SK-N-SH (cell line): Measurements from ENCODE around the gene HIRA. TPM values are rescaled to one million over a fixed set of nuclear protein-coding genes. Genes with fewer than 3 reads are reported as not detected.

Experiments
- CTCF ChIA-PET: fragments of 300-600, 350-600 bp; formaldehyde crosslinking; extraction: SDS; loops from one replicate; lab custom pipeline; 2021; lab: Yijun Ruan, JAX
- POLR2A ChIA-PET: fragments of 350-600 bp; sonication (Branson Sonifier 250); formaldehyde crosslinking; extraction: SDS; loops from one replicate; lab custom pipeline; 2020; ENCODE audit warnings: antibody characterized with exemption, inconsistent platforms; lab: Yijun Ruan, JAX
- DNase-seq: peaks from one replicate; pipeline ENCODE4 v3.0.0; 2012
- H2AFZ ChIP-seq: fragments of 200-600 bp; sonication (generic); 2 replicates; pipeline ENCODE4 v1.8.1; 2016; ENCODE audit warnings: antibody characterized with exemption, mild to moderate bottlenecking, low read depth
- H3F3A ChIP-seq: fragments of 200-600 bp; sonication (generic); replicated peaks from 2 replicates; pipeline ENCODE3; 2016; ENCODE audit warnings: antibody characterized with exemption, mild to moderate bottlenecking; ENCODE audit not compliant: insufficient read depth
- H3K27ac ChIP-seq, 2 experiments: fragments of 200-500 bp in 1 of 2; fragments of 200-600 bp in 1 of 2; sonication (Bioruptor generic) in 1 of 2; sonication (generic), shearing (Covaris generic) in 1 of 2; 2 replicates each; pipeline versions ENCODE4 v1.5.1 to v1.6.1; 2014 to 2016; ENCODE audit warnings: low read depth in 2 of 2, inconsistent platforms in 1 of 2, low read length in 1 of 2, mild to moderate bottlenecking in 1 of 2, mixed read lengths in 1 of 2
- H3K27me3 ChIP-seq: fragments of 200-600 bp; sonication (generic), shearing (Covaris generic); 2 replicates; pipeline ENCODE4 v1.6.1; 2016; ENCODE audit warnings: mixed run types; ENCODE audit not compliant: insufficient read depth
- H3K36me3 ChIP-seq, 2 experiments: fragments of 200-500 bp in 1 of 2; fragments of 200-600 bp in 1 of 2; sonication (Bioruptor generic) in 1 of 2; sonication (generic) in 1 of 2; replicated peaks in 1 of 2; 2 replicates each; pipeline versions ENCODE3 to v1.5.1; 2014 to 2016; ENCODE audit warnings: low read length in 1 of 2, mild to moderate bottlenecking in 1 of 2; ENCODE audit not compliant: insufficient read depth in 2 of 2, control insufficient read depth in 1 of 2
- H3K4me1 ChIP-seq, 2 experiments: fragments of 200-500 bp in 1 of 2; fragments of 200-600 bp in 1 of 2; sonication (Bioruptor generic) in 1 of 2; sonication (generic), shearing (Covaris generic) in 1 of 2; 2 replicates each; pipeline versions ENCODE4 v1.5.1 to v1.6.1; 2014 to 2016; ENCODE audit warnings: low read depth in 1 of 2, low read length in 1 of 2, mixed run types in 1 of 2; ENCODE audit not compliant: insufficient read depth in 2 of 2, control insufficient read depth in 1 of 2
- H3K4me2 ChIP-seq: fragments of 200-600 bp; sonication (generic), shearing (Covaris generic); 2 replicates; pipeline ENCODE4 v1.6.1; 2017; ENCODE audit warnings: mixed run types
- H3K4me3 ChIP-seq, 2 experiments: fragments of 200-500 bp in 1 of 2; fragments of 200-600 bp in 1 of 2; sonication (Bioruptor generic) in 1 of 2; sonication (generic), shearing (Covaris generic) in 1 of 2; 2 replicates each; pipeline versions ENCODE4 v1.5.1 to v1.8.1; 2014 to 2016; ENCODE audit warnings: low read depth in 2 of 2, inconsistent platforms in 1 of 2, low read length in 1 of 2, mild to moderate bottlenecking in 1 of 2, mixed read lengths in 1 of 2, moderate library complexity in 1 of 2
- H3K79me2 ChIP-seq: fragments of 200-600 bp; sonication (generic); 2 replicates; pipeline ENCODE4 v1.8.1; 2017; ENCODE audit warnings: mild to moderate bottlenecking; ENCODE audit not compliant: insufficient read depth
- H3K9ac ChIP-seq: fragments of 200-600 bp; sonication (generic); 2 replicates; pipeline ENCODE4 v1.6.1; 2017; ENCODE audit warnings: mixed run types
- H3K9me2 ChIP-seq: fragments of 200-600 bp; sonication (generic); 2 replicates; pipeline ENCODE4 v1.6.1; 2017; ENCODE audit warnings: mixed run types
- H3K9me3 ChIP-seq: fragments of 200-600 bp; sonication (generic); 2 replicates; pipeline ENCODE4 v1.6.1; 2017; ENCODE audit warnings: mixed run types, mild to moderate bottlenecking, moderate library complexity
- H4K20me1 ChIP-seq: fragments of 200-600 bp; sonication (generic); 2 replicates; pipeline ENCODE4 v1.6.1; 2017; ENCODE audit warnings: mild to moderate bottlenecking, mixed run types; ENCODE audit not compliant: insufficient read depth
- ELF1 ChIP-seq: IDR thresholded peaks from 2 replicates; pipeline ENCODE4 v1.4.0; 2012
- EP300 ChIP-seq, 2 experiments: IDR thresholded peaks; 2 replicates each; pipeline versions ENCODE4 v1.4.0 to v1.6.1; 2012; ENCODE audit warnings: borderline replicate concordance in 1 of 2, low read depth in 1 of 2, low read length in 1 of 2
- FOSL2 ChIP-seq: IDR thresholded peaks from 2 replicates; pipeline ENCODE4 v1.4.0; 2012; ENCODE audit warnings: low read depth, mild to moderate bottlenecking, moderate library complexity, borderline replicate concordance
- FOXJ3 ChIP-seq: sonication (generic); formaldehyde crosslinking; IDR thresholded peaks from 2 replicates; pipeline ENCODE4 v1.5.1; 2020; ENCODE audit warnings: mild to moderate bottlenecking, missing genetic modification reagents
- FOXM1 ChIP-seq: IDR thresholded peaks from 2 replicates; pipeline ENCODE4 v1.4.0; 2012; ENCODE audit warnings: low read depth, mild to moderate bottlenecking
- GATA2 ChIP-seq: sonication (generic); formaldehyde crosslinking; IDR thresholded peaks from 2 replicates; pipeline ENCODE4 v1.5.0; 2020; ENCODE audit warnings: mild to moderate bottlenecking, missing genetic modification reagents
- JUND ChIP-seq: IDR thresholded peaks from 2 replicates; pipeline ENCODE4 v1.4.0; 2012
- MEF2A ChIP-seq: IDR thresholded peaks from 2 replicates; pipeline ENCODE4 v1.4.0; 2012; ENCODE audit warnings: low read depth, borderline replicate concordance
- NFIC ChIP-seq: IDR thresholded peaks from 2 replicates; pipeline ENCODE4 v1.4.0; 2012; ENCODE audit warnings: borderline replicate concordance
- POLR2AphosphoS5 ChIP-seq: IDR thresholded peaks from 2 replicates; pipeline ENCODE4 v1.6.1; 2012; ENCODE audit warnings: low read depth, low read length
- RAD21 ChIP-seq: IDR thresholded peaks from 2 replicates; pipeline ENCODE4 v1.6.1; 2012; ENCODE audit warnings: mild to moderate bottlenecking, low read length
- SIN3A ChIP-seq: IDR thresholded peaks from 2 replicates; pipeline ENCODE4 v1.6.1; 2012; ENCODE audit warnings: low read depth, mild to moderate bottlenecking, low read length, moderate library complexity, borderline replicate concordance
- TAF1 ChIP-seq: IDR thresholded peaks from 2 replicates; pipeline ENCODE4 v1.6.1; 2012; ENCODE audit warnings: low read depth, mild to moderate bottlenecking, low read length, moderate library complexity, borderline replicate concordance
- TEAD4 ChIP-seq: IDR thresholded peaks from 2 replicates; pipeline ENCODE4 v1.4.0; 2012; ENCODE audit warnings: mild to moderate bottlenecking, borderline replicate concordance; ENCODE audit not compliant: insufficient read depth
- YY1 ChIP-seq: IDR thresholded peaks from 2 replicates; pipeline ENCODE4 v1.4.0; 2012; ENCODE audit warnings: low read depth, mild to moderate bottlenecking
- WGBS: methylation state at CpG from one replicate; pipeline ENCODE4 v1.1.6; 2017; ENCODE audit warnings: low lambda C conversion rate; 5-methylcytosine and 5-hydroxymethylcytosine counted together
- polyA plus RNA-seq, 3 experiments: library from polyadenylated mRNA; depleted of rRNA; stranded (reverse); fragments of >200 nt; gene quantifications; 2 replicates each; pipeline ENCODE4 v1.2.3, GENCODE V29; 2012
- TF ChIP-seq, protein P1 (sequence below): IDR thresholded peaks from 2 replicates; pipeline ENCODE4 v1.4.0; 2012; ENCODE audit warnings: low read depth, borderline replicate concordance
- TF ChIP-seq, protein P2 (sequence below): fragments of 200-600 bp; sonication (generic); IDR thresholded peaks from 2 replicates; pipeline ENCODE4 v1.6.1; 2017; ENCODE audit warnings: antibody characterized with exemption, mild to moderate bottlenecking, moderate library complexity
- TF ChIP-seq, protein P3 (sequence below): fragments of 150-350 bp; IDR thresholded peaks from 2 replicates; pipeline ENCODE4 v1.6.1; 2016; ENCODE audit warnings: mild to moderate bottlenecking, low read depth, low read length

HIRA gene
- polyA plus RNA-seq, 1 of the 3 experiments (the other 2 are of a cell fraction): 21.0 TPM

DNA sequence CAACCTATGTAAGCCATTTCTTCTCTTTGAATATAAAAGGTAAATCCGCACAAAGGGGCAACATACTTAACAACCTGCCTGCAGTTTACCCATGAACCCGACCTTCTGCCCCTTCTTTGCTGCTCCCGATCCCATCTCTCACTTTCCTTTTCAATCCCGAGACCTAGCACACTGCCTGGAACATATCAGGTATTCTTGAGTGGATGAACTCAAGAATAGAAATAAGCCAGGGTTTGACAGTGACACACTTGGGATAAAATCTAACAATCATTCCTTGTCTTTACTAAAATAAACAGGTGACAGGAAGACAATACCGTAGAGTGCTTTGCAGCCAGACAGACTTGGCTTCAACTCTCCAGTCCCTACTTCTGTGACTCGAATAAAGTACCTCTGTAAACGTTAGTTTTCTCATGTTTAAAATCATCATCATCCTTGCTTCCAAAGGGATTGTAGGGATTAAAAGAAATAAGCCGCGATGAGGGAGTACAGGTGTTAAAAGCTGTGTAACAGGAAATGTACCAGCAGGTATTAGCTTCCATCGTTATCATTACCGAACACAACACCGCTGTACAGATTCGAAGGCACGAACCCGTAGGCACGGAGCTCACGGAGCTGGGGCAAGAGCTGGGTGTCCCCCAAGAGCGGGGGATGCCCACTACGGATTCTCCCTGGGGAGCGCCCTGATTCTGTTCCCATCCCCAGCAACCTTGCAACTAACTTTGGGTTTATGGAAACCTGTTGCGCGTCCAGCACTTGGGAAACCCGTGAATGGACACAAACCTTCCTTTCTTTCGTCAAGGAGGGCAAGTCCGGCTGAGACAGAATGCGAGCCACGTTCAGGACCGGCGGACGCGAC, 46.7 kb upstream of the HIRA start:
- CTCF ChIA-PET: interaction anchor here (0.6 to 3.0 kb wide), 14 partner anchors 10 to 520 kb away, joined by 3 to 19 read pairs (median 6); partner anchors contain the start of genes ESS2 and SLC25A1
- H3F3A ChIP-seq: no peaks in the 10 kb centered on the region

More for the DNA sequence above, 46.7 kb upstream of the HIRA start:
- no peak for DNase-seq
- H3K9me3 ChIP-seq: no peaks in the 10 kb centered on the region
- H3K4me1 ChIP-seq: peaks cover 5 to 16% of the 10 kb centered on the region in 2 experiments; a peak in 3 of 4 replicates
- no peaks in the 10 kb centered on the region for H3K9me2 ChIP-seq
- H3K9ac ChIP-seq: peak overlapping the region; percentile 91
- peaks cover 43% of the 10 kb centered on the region for H4K20me1 ChIP-seq
- TF ChIP-seq EP300 (IDR thresholded peaks at IDR 0.05; ENCODE audit: borderline replicate concordance in 1 of 2, low read depth in 1 of 2, low read length in 1 of 2) (no peak), RAD21 (no peak), SIN3A (no peak), TEAD4 (no peak), JUND (no peak), ELF1 (no peak), FOXJ3 (CRISPR knock-in tag) (no peak), NFIC (no peak), MEF2A (no peak), FOXM1 (no peak), GATA2 (CRISPR knock-in tag) (no peak), FOSL2 (no peak), YY1 (no peak), POLR2AphosphoS5 (no peak), TAF1 (no peak)
- TF ChIP-seq, protein P1, sequence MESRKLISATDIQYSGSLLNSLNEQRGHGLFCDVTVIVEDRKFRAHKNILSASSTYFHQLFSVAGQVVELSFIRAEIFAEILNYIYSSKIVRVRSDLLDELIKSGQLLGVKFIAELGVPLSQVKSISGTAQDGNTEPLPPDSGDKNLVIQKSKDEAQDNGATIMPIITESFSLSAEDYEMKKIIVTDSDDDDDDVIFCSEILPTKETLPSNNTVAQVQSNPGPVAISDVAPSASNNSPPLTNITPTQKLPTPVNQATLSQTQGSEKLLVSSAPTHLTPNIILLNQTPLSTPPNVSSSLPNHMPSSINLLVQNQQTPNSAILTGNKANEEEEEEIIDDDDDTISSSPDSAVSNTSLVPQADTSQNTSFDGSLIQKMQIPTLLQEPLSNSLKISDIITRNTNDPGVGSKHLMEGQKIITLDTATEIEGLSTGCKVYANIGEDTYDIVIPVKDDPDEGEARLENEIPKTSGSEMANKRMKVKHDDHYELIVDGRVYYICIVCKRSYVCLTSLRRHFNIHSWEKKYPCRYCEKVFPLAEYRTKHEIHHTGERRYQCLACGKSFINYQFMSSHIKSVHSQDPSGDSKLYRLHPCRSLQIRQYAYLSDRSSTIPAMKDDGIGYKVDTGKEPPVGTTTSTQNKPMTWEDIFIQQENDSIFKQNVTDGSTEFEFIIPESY: no peak
- TF ChIP-seq, protein P2, sequence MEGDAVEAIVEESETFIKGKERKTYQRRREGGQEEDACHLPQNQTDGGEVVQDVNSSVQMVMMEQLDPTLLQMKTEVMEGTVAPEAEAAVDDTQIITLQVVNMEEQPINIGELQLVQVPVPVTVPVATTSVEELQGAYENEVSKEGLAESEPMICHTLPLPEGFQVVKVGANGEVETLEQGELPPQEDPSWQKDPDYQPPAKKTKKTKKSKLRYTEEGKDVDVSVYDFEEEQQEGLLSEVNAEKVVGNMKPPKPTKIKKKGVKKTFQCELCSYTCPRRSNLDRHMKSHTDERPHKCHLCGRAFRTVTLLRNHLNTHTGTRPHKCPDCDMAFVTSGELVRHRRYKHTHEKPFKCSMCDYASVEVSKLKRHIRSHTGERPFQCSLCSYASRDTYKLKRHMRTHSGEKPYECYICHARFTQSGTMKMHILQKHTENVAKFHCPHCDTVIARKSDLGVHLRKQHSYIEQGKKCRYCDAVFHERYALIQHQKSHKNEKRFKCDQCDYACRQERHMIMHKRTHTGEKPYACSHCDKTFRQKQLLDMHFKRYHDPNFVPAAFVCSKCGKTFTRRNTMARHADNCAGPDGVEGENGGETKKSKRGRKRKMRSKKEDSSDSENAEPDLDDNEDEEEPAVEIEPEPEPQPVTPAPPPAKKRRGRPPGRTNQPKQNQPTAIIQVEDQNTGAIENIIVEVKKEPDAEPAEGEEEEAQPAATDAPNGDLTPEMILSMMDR: no peak
- TF ChIP-seq, protein P3, sequence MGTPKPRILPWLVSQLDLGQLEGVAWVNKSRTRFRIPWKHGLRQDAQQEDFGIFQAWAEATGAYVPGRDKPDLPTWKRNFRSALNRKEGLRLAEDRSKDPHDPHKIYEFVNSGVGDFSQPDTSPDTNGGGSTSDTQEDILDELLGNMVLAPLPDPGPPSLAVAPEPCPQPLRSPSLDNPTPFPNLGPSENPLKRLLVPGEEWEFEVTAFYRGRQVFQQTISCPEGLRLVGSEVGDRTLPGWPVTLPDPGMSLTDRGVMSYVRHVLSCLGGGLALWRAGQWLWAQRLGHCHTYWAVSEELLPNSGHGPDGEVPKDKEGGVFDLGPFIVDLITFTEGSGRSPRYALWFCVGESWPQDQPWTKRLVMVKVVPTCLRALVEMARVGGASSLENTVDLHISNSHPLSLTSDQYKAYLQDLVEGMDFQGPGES: no peak
- H3K79me2 ChIP-seq: peaks cover 82% of the 10 kb centered on the region
- peak overlapping the region; percentile 80; the same call in 1 of the 2 replicates for H2AFZ ChIP-seq
- H3K36me3 ChIP-seq: peaks cover 18 to 20% of the 10 kb centered on the region in 2 experiments
- WGBS: 2% methylated on average over 22 of the region's 31 CpGs
- POLR2A ChIA-PET: interaction anchor here (0.7 to 1.6 kb wide), 2 partner anchors 27 to 334 kb away, joined by 3 to 4 read pairs; partner anchors contain the start of gene ESS2
- peak overlapping the region; percentile 80 for H3K4me2 ChIP-seq
- no peaks in the 10 kb centered on the region for H3K27me3 ChIP-seq
- peak overlapping the region; percentile 94 to 95 for H3K4me3 ChIP-seq
- H3K27ac ChIP-seq: peak overlapping the region; percentile 95 to 99
